GM18508 (cell line): ENCODE data around the gene PTTG1.

Experiments used
- ATAC-seq: cut with Tn5 transposase; IDR thresholded peaks from one replicate; pipeline ENCODE4 v1.9.1; 2021; ENCODE audit warnings: moderate number of reproducible peaks; ENCODE audit not compliant: insufficient read depth, unreplicated experiment

Gene PTTG1

GRCh38 chr5:160421625-160422258 lies at the start of gene PTTG1:
Gene PTTG1 (plus strand): TSS chr5:160421855. CDS start chr5:160422313, 458 bp downstream.
- ATAC-seq = peak; percentile 37

- ATAC-seq = no peak
These were observed 46.5 kb upstream of the PTTG1 start for GRCh38 chr5:160375166-160375565.

GRCh38 chr5:160375701-160376100 lies 46.0 kb upstream of the PTTG1 start:
- ATAC-seq = no peak

GRCh38 chr5:160376416-160376815 lies 45.2 kb upstream of the PTTG1 start:
- ATAC-seq = no peak

- no peak for ATAC-seq
These were observed 44.0 kb upstream of the PTTG1 start for GRCh38 chr5:160377651-160378050.

GRCh38 chr5:160378330-160378729 lies 43.3 kb upstream of the PTTG1 start:
- no peak for ATAC-seq

- no peak for ATAC-seq
These were observed 42.1 kb upstream of the PTTG1 start for GRCh38 chr5:160379511-160379910.

GRCh38 chr5:160380041-160380440 lies 41.6 kb upstream of the PTTG1 start:
- ATAC-seq = no peak

- ATAC-seq = no peak
These were observed 39.3 kb upstream of the PTTG1 start for GRCh38 chr5:160382346-160382745.

- no peak for ATAC-seq
These were observed 37.0 kb upstream of the PTTG1 start for GRCh38 chr5:160384681-160385080.

- ATAC-seq = no peak
These were observed 36.2 kb upstream of the PTTG1 start for GRCh38 chr5:160385496-160385895.

- ATAC-seq = no peak
These were observed 34.2 kb upstream of the PTTG1 start for GRCh38 chr5:160387445-160387844.

GRCh38 chr5:160390787-160391696 lies 30.6 kb upstream of the PTTG1 start:
- ATAC-seq = no peak

- no peak for ATAC-seq
These were observed 26.5 kb upstream of the PTTG1 start for GRCh38 chr5:160395111-160395510.

GRCh38 chr5:160397492-160397891 lies 24.2 kb upstream of the PTTG1 start:
- ATAC-seq = no peak

- ATAC-seq = no peak
These were observed 22.8 kb upstream of the PTTG1 start for GRCh38 chr5:160398806-160399205.

- no peak for ATAC-seq
These were observed 22.0 kb upstream of the PTTG1 start, which contains the start of gene FAM200C for GRCh38 chr5:160399402-160400353. Gene FAM200C (minus strand): TSS chr5:160400054. CDS start chr5:160395490, 4,564 bp downstream.

GRCh38 chr5:160418561-160419457 lies 2.8 kb upstream of the PTTG1 start, which contains the start of gene SLU7:
Gene SLU7 (minus strand): TSS chr5:160419081. CDS start chr5:160415294, 3,787 bp downstream.
- peak; percentile 48 for ATAC-seq
